Hepatocyte (in vitro differentiated cells): Measurements from ENCODE around the gene HINFP.

Experiments used
- EZH2 ChIP-seq: fragments of 200-600 bp; sonication (generic); IDR thresholded peaks from 2 replicates; pipeline ENCODE4 v1.6.1; 2016; ENCODE audit warnings: antibody characterized with exemption, mild to moderate bottlenecking, borderline replicate concordance
- EZH2phosphoT487 ChIP-seq: fragments of 200-600 bp; sonication (generic); IDR thresholded peaks from one replicate; pipeline ENCODE4 v1.6.1; 2018; ENCODE audit warnings: antibody characterized with exemption, mild to moderate bottlenecking, low read depth, moderate library complexity; ENCODE audit not compliant: unreplicated experiment, severe bottlenecking
- TF ChIP-seq, protein P1 (sequence below): fragments of 200-600 bp; sonication (generic); IDR thresholded peaks from 2 replicates; pipeline ENCODE4 v1.5.1; 2016; ENCODE audit warnings: antibody characterized with exemption, mild to moderate bottlenecking; ENCODE audit not compliant: poor library complexity

DNA sequence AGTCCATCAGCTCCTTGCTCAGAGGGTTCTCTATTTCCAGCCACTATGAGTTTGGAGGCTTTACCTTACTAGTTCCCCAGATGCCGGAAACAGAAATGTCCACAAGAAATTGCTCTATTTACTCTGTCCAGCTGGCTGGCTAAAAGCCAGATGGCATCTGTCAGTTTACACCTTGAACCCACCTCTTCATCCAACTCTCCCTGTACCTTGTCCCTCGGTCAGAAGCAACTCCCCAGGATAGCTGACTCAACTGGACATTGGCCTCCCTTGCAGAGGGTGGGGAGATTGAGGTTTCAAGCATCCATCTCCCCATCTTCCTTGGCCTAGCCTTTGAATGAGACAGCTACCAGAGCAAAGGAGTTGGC is 12.5 kb upstream of the HINFP start:
- TF ChIP-seq, protein P1, sequence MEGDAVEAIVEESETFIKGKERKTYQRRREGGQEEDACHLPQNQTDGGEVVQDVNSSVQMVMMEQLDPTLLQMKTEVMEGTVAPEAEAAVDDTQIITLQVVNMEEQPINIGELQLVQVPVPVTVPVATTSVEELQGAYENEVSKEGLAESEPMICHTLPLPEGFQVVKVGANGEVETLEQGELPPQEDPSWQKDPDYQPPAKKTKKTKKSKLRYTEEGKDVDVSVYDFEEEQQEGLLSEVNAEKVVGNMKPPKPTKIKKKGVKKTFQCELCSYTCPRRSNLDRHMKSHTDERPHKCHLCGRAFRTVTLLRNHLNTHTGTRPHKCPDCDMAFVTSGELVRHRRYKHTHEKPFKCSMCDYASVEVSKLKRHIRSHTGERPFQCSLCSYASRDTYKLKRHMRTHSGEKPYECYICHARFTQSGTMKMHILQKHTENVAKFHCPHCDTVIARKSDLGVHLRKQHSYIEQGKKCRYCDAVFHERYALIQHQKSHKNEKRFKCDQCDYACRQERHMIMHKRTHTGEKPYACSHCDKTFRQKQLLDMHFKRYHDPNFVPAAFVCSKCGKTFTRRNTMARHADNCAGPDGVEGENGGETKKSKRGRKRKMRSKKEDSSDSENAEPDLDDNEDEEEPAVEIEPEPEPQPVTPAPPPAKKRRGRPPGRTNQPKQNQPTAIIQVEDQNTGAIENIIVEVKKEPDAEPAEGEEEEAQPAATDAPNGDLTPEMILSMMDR, result no peak
- TF ChIP-seq EZH2 (no peak), EZH2phosphoT487 (no peak)
